ENCODE results near the gene C11orf24. TPM values are rescaled to one million over a fixed set of nuclear protein-coding genes. Genes with fewer than 3 reads are reported as not detected.

Gene C11orf24
- polyA plus RNA-seq, 1 of the 3 experiments (the other 2 are of a cell fraction): 50.9 TPM

DNA sequence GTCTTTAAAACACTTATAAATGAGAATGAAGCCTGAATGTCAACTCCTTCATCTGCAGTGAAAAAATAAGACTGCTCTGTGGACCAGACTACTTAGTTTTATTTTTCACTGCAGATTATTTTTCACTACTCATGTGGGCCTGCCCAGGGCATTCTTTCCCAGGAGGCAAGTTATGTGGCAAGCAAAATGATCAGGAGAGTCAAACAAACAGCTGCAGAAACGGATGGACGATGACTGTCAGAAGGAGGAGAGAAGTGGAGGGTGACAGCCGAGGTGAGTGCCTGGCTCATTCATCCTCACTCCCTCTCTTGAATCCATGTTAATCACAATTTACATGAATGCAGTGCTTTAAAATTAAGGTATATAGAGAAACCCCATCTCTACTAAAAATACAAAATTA is 34.9 kb upstream of the C11orf24 start (continued):
- TF ChIP-seq, protein P1, sequence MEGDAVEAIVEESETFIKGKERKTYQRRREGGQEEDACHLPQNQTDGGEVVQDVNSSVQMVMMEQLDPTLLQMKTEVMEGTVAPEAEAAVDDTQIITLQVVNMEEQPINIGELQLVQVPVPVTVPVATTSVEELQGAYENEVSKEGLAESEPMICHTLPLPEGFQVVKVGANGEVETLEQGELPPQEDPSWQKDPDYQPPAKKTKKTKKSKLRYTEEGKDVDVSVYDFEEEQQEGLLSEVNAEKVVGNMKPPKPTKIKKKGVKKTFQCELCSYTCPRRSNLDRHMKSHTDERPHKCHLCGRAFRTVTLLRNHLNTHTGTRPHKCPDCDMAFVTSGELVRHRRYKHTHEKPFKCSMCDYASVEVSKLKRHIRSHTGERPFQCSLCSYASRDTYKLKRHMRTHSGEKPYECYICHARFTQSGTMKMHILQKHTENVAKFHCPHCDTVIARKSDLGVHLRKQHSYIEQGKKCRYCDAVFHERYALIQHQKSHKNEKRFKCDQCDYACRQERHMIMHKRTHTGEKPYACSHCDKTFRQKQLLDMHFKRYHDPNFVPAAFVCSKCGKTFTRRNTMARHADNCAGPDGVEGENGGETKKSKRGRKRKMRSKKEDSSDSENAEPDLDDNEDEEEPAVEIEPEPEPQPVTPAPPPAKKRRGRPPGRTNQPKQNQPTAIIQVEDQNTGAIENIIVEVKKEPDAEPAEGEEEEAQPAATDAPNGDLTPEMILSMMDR (IDR thresholded peaks at IDR 0.05): no peak

DNA sequence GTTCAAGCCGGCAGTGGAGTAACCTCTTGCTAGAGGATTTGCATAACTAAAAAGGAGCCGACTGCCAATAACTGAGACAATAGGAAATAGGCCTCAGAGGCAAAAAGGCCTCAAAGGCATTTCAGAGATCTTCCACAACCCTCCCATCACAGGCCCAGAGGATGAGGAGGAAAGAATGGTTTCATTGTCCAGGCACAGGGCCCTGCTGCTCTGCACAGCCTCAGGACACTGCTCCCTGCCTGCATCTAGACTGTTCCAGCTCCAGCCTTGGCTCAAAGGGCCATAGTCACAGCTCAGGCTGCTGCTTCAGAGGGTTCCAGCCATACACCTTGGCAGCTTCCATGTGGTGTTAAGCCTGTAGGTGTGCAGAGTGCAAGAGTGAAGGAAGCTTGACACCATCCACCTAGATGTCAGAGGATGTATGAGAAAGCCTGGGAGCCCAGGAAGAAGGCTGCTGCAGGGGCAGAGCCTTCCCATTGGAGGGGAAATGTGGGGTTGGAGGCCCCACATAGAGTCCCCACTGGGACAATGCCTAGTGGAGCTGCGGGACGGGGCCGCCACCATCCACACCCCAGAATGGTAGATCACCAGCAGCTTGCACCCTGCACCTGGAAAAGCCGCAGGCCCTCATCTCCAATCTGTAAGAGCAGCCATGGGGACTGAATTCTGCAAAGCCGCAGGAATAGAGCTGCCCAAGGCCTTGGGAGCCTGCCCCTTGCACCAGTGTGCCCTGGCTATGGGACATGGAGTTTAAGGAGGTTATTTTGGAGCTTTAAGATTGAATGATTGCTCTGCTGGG is 32.4 kb upstream of the C11orf24 start:
- WGBS (ENCODE audit: low lambda C conversion rate): 98% methylated on average over 2 of the region's 7 CpGs
- Histone ChIP-seq H3K9ac (no peak overlapping the region), H2AFZ (ENCODE audit: low read depth) (no peak overlapping the region), H3K9me2 (no peaks in the 10 kb centered on the region), H3K27me3 (ENCODE audit: insufficient read depth) (no peaks in the 10 kb centered on the region), H3K9me3 (no peaks in the 10 kb centered on the region), H3K36me3 (replicated peaks in 1 of 2; ENCODE audit: control insufficient read depth in 1 of 2, insufficient read depth in 2 of 2, low read length in 1 of 2) (no peaks in the 10 kb centered on the region), H3K27ac (ENCODE audit: low read depth in 2 of 2, low read length in 1 of 2) (no peak overlapping the region), H3K4me3 (ENCODE audit: low read depth in 2 of 2, low read length in 1 of 2) (no peak overlapping the region), H3K4me1 (ENCODE audit: control insufficient read depth in 1 of 2, insufficient read depth in 2 of 2, low read depth in 1 of 2, low read length in 1 of 2) (peaks cover 0 to 5% of the 10 kb centered on the region in 2 experiments; a peak in 2 of 4 replicates), H4K20me1 (ENCODE audit: insufficient read depth) (no peaks in the 10 kb centered on the region), H3F3A (replicated peaks; ENCODE audit: insufficient read depth) (no peaks in the 10 kb centered on the region), H3K79me2 (ENCODE audit: insufficient read depth) (no peaks in the 10 kb centered on the region), H3K4me2 (no peak overlapping the region)
- no peak for TF ChIP-seq MXI1 (IDR thresholded peaks at IDR 0.05; ENCODE audit: low read depth, low read length)
- TF ChIP-seq NFIC (IDR thresholded peaks at IDR 0.05; ENCODE audit: borderline replicate concordance): no peak
- TF ChIP-seq EP300 (IDR thresholded peaks at IDR 0.05; ENCODE audit: borderline replicate concordance in 1 of 2, low read depth in 1 of 2, low read length in 1 of 2): no peak
- no peak for TF ChIP-seq ELF1 (IDR thresholded peaks at IDR 0.05)
- no peak for DNase-seq
- ChIA-PET POLR2A (no interaction called here), CTCF (interaction anchor here (1.2 to 3.3 kb wide), 2 partner anchors 47 to 95 kb away, joined by 3 to 12 read pairs; no protein-coding TSS in a partner anchor)

DNA sequence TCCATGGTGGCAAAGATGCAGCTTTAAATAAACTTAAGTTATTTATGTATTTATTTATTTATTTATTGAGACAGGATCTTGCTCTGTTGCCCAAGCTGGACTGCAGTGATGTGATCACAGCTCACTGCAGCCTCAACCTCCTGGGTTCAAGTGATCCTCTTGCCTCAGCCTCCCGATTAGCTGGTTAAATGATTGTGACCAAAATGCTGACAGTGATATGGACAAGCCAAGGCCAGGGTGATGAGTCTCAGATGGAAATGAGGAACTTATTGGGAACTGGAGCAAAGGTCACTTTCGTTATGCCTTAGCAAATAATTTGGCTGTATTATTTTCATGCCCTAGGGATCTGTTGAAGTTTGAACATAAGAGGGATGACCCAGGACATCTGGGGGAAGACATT is 31.3 kb upstream of the C11orf24 start:
- no peaks in the 10 kb centered on the region for H3K36me3 ChIP-seq (replicated peaks in 1 of 2; ENCODE audit: control insufficient read depth in 1 of 2, insufficient read depth in 2 of 2, low read length in 1 of 2)
- H3K4me3 ChIP-seq (ENCODE audit: low read depth in 2 of 2, low read length in 1 of 2): no peak overlapping the region
- H3K9me3 ChIP-seq: no peaks in the 10 kb centered on the region
- DNase-seq: no peak
- H2AFZ ChIP-seq (ENCODE audit: low read depth): no peak overlapping the region
- no peaks in the 10 kb centered on the region for H3F3A ChIP-seq (replicated peaks; ENCODE audit: insufficient read depth)
- 100% methylated on average over 2 of the region's 2 CpGs for WGBS (ENCODE audit: low lambda C conversion rate)
- TF ChIP-seq TCF12 (IDR thresholded peaks at IDR 0.05) (no peak), MXI1 (IDR thresholded peaks at IDR 0.05; ENCODE audit: low read depth, low read length) (no peak), EP300 (IDR thresholded peaks at IDR 0.05; ENCODE audit: borderline replicate concordance in 1 of 2, low read depth in 1 of 2, low read length in 1 of 2) (no peak), TEAD4 (IDR thresholded peaks at IDR 0.05; ENCODE audit: borderline replicate concordance, insufficient read depth) (no peak), RAD21 (IDR thresholded peaks at IDR 0.05; ENCODE audit: low read length) (no peak), ELF1 (IDR thresholded peaks at IDR 0.05) (no peak), MEF2A (IDR thresholded peaks at IDR 0.05; ENCODE audit: borderline replicate concordance, low read depth) (no peak), GATA2 (CRISPR knock-in tag; IDR thresholded peaks at IDR 0.05) (no peak), EZH2phosphoT487 (IDR thresholded peaks at IDR 0.05; ENCODE audit: borderline replicate concordance, low read depth) (no peak)
- TF ChIP-seq, protein P2, sequence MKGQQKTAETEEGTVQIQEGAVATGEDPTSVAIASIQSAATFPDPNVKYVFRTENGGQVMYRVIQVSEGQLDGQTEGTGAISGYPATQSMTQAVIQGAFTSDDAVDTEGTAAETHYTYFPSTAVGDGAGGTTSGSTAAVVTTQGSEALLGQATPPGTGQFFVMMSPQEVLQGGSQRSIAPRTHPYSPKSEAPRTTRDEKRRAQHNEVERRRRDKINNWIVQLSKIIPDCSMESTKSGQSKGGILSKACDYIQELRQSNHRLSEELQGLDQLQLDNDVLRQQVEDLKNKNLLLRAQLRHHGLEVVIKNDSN (IDR thresholded peaks at IDR 0.05; ENCODE audit: borderline replicate concordance, low read depth): no peak
- TF ChIP-seq, protein P3, sequence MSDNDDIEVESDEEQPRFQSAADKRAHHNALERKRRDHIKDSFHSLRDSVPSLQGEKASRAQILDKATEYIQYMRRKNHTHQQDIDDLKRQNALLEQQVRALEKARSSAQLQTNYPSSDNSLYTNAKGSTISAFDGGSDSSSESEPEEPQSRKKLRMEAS (IDR thresholded peaks at IDR 0.05; ENCODE audit: low read depth): no peak
- TF ChIP-seq, protein P4, sequence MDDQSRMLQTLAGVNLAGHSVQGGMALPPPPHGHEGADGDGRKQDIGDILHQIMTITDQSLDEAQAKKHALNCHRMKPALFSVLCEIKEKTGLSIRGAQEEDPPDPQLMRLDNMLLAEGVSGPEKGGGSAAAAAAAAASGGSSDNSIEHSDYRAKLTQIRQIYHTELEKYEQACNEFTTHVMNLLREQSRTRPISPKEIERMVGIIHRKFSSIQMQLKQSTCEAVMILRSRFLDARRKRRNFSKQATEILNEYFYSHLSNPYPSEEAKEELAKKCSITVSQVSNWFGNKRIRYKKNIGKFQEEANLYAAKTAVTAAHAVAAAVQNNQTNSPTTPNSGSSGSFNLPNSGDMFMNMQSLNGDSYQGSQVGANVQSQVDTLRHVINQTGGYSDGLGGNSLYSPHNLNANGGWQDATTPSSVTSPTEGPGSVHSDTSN (IDR thresholded peaks at IDR 0.05): no peak
- H3K4me2 ChIP-seq: no peak overlapping the region
- ChIA-PET CTCF (interaction anchor here (0.8 to 3.3 kb wide), 4 partner anchors 11 to 94 kb away, joined by 3 to 12 read pairs (median 3); no protein-coding TSS in a partner anchor), POLR2A (no interaction called here)
- no peaks in the 10 kb centered on the region for H3K27me3 ChIP-seq (ENCODE audit: insufficient read depth)
- no peaks in the 10 kb centered on the region for H4K20me1 ChIP-seq (ENCODE audit: insufficient read depth)
- no peak overlapping the region for H3K9ac ChIP-seq
- H3K27ac ChIP-seq (ENCODE audit: low read depth in 2 of 2, low read length in 1 of 2): no peak overlapping the region
- H3K4me1 ChIP-seq (ENCODE audit: control insufficient read depth in 1 of 2, insufficient read depth in 2 of 2, low read depth in 1 of 2, low read length in 1 of 2): peaks cover 0 to 5% of the 10 kb centered on the region in 2 experiments; a peak in 2 of 4 replicates
- no peaks in the 10 kb centered on the region for H3K9me2 ChIP-seq
- no peaks in the 10 kb centered on the region for H3K79me2 ChIP-seq (ENCODE audit: insufficient read depth)

Data from SK-N-SH (cell line).